Thymus (tissue), 11 donors: ENCODE data around the gene MOV10L1. TPM values are rescaled to one million over a fixed set of nuclear protein-coding genes. Genes with fewer than 3 reads are reported as not detected.

Source experiments
- DNase-seq, 9 donors: peaks; one replicate each; pipeline ENCODE4 v3.0.0-alpha.2; 2013; ENCODE audit warnings: low spot score in 9 of 9, low read depth in 6 of 9, missing footprints in 1 of 9
- H3K27ac ChIP-seq, 2 donors: one replicate each; pipeline ENCODE4 v1.5.1; 2013; ENCODE audit warnings: control low read depth in 1 of 2, low read depth in 1 of 2, low read length in 1 of 2, mild to moderate bottlenecking in 1 of 2, moderate library complexity in 1 of 2
- H3K27me3 ChIP-seq, 2 donors: one replicate each; pipeline ENCODE4 v1.5.1; 2013; ENCODE audit warnings: low read length in 1 of 2; ENCODE audit not compliant: control insufficient read depth in 2 of 2, insufficient read depth in 1 of 2
- H3K36me3 ChIP-seq, 2 donors: one replicate each; pipeline ENCODE4 v1.5.1; 2013; ENCODE audit warnings: low read length in 1 of 2, mild to moderate bottlenecking in 1 of 2, moderate library complexity in 1 of 2; ENCODE audit not compliant: control insufficient read depth in 2 of 2, insufficient read depth in 2 of 2
- H3K4me1 ChIP-seq, 2 donors: one replicate each; pipeline ENCODE4 v1.5.1; 2013; ENCODE audit warnings: low read length in 2 of 2; ENCODE audit not compliant: control insufficient read depth in 2 of 2, insufficient read depth in 2 of 2
- H3K4me3 ChIP-seq, 2 donors: one replicate each; pipeline ENCODE4 v1.5.1; 2013; ENCODE audit warnings: low read length in 2 of 2, control low read depth in 1 of 2, mild to moderate bottlenecking in 1 of 2
- H3K9me3 ChIP-seq, 2 donors: one replicate each; pipeline ENCODE4 v1.5.1; 2013; ENCODE audit warnings: low read length in 1 of 2, mild to moderate bottlenecking in 1 of 2; ENCODE audit not compliant: control insufficient read depth in 2 of 2, insufficient read depth in 1 of 2
- WGBS: extraction: QIAGEN DNeasy Blood & Tissue Kit; methylation state at CpG from one replicate; pipeline ENCODE4 v1.1.7; 2013; 5-methylcytosine and 5-hydroxymethylcytosine counted together
- polyA plus RNA-seq: library from polyadenylated mRNA; stranded (reverse); fragments of 200-250 nt; gene quantifications from one replicate; pipeline ENCODE4 v1.2.3, GENCODE V29; 2013
- total RNA-seq: library from RNA; stranded (reverse); fragments of 120-200 nt; gene quantifications from one replicate; pipeline ENCODE4 v1.2.4, GENCODE V29; 2013
- donor health status: healthy.

MOV10L1 gene
- total and polyA plus RNA-seq, 2 donors: 0.14 to 0.32 TPM

DNA sequence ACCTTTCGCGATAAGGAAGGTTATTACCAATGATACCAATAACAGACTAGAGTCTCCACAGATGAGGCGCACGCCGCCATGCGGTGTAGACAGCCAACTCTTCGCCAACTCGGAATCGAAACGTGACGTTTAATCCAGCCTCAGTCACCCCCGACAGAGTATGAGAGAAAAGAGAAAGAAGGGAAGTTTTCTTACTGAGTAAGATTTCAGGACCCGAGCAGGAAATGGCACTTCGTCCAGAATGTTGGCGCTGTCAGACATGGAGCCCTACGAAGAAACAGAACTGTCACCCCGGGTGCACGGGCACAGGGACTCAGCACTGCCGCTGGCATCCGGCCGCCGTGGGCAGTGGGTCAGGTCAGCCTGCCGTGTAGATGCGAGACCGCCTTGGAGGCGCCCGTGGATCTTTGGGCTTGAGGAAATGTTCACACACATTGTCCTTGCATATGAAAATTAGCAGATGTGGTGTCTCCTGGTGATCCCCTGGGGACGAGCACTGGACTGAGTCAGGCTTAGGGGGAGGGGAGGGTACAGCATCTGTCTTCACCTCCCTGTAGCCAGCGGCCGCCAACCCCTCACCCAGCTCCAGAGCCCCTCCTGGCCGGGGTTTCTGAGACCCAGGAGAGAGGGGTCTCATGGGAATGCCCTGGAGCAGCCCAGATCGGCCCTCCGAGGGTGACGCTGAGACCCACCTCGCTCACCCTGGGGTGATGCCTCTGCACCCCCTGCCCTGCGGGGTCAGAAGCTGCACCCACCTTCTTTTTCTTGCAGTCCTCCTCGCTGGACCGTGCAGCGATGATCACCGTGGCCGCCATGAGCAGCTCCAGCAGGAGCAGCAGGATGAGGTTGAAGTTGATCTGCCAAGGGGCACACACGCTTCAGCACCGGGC, 12.9 kb upstream of the MOV10L1 start:
- Histone ChIP-seq H3K36me3 (no peaks in the 10 kb centered on the region), H3K27me3 (no peaks in the 10 kb centered on the region), H3K27ac (no peak overlapping the region), H3K4me1 (no peaks in the 10 kb centered on the region), H3K4me3 (no peak overlapping the region), H3K9me3 (peaks cover 0 to 1% of the 10 kb centered on the region in 2 donors)
- 95% methylated on average over 43 of the region's 43 CpGs for WGBS
- DNase-seq: no peak

DNA sequence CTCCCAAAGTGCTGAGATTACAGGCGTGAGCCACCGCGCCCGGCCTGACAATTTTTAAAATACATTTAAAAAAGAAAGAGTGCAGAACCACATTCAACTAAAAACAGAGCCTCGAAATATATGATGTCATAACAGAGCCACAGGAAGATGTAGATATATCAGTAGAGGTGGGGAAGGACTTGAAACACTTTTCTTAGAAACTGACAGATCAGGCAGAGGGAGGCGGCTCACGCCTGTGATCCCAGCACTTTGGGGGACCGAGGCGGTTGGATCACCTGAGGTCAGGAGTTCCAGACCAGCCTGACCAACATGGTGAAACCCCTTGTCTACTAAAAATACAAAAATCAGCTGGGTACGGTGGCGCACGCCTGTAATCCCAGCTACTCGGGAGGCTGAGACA, 11.6 kb upstream of the MOV10L1 start:
- WGBS: 97% methylated on average over 13 of the region's 13 CpGs
- Histone ChIP-seq H3K9me3 (peaks cover 0 to 1% of the 10 kb centered on the region in 2 donors), H3K27ac (no peak overlapping the region), H3K36me3 (no peaks in the 10 kb centered on the region), H3K27me3 (no peaks in the 10 kb centered on the region), H3K4me3 (no peak overlapping the region), H3K4me1 (peaks cover 0 to 3% of the 10 kb centered on the region in 2 donors)
- no peak for DNase-seq

DNA sequence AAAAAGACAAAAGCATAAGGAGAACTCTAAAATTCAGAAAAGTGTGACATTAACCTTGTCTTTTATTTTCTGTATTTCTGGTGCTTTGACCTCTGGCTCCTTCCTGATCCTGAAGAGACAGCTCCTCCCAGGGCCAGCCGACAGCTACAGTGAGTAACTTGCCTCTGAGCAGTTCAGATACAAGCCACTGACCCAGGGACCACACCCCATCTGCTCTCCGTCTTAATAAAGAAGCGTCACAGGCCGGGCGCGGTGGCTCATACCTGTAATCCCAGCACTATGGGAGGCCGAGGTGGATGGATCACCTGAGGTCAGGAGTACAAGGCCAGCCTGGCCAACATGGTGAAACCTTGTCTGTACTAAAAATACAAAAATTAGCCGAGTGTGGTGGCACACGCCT, 11.0 kb upstream of the MOV10L1 start:
- Histone ChIP-seq H3K4me3 (no peak overlapping the region), H3K9me3 (peaks cover 0 to 1% of the 10 kb centered on the region in 2 donors), H3K27ac (no peak overlapping the region), H3K4me1 (peaks cover 0 to 3% of the 10 kb centered on the region in 2 donors), H3K27me3 (peaks cover 0 to 4% of the 10 kb centered on the region in 2 donors), H3K36me3 (no peaks in the 10 kb centered on the region)
- WGBS: 98% methylated on average over 9 of the region's 9 CpGs
- DNase-seq: no peak

DNA sequence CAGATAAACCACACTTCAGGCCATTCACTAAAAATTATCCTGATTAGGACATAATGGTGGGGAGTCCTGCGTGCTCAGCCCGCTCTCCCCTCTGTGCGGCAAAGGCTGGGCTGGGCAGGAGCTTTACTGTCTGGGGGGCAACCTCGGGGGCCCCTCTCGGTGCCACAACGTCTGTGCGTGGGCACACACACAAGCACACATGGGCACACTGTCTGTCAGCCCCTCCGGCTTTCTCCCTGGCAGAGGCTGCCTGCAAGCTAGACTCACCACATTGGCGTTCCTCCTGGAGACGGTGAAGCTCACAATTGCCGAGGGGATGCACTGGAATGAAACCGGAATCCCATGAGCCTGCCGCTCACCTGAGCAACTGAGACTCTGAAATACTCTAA, 9.7 kb upstream of the MOV10L1 start:
- DNase-seq: no peak
- Histone ChIP-seq H3K27ac (no peak overlapping the region), H3K36me3 (no peaks in the 10 kb centered on the region), H3K9me3 (peaks cover 0 to 1% of the 10 kb centered on the region in 2 donors), H3K27me3 (peaks cover 0 to 15% of the 10 kb centered on the region in 2 donors), H3K4me1 (peaks cover 0 to 13% of the 10 kb centered on the region in 2 donors), H3K4me3 (no peak overlapping the region)
- WGBS: 94% methylated on average over 13 of the region's 13 CpGs

DNA sequence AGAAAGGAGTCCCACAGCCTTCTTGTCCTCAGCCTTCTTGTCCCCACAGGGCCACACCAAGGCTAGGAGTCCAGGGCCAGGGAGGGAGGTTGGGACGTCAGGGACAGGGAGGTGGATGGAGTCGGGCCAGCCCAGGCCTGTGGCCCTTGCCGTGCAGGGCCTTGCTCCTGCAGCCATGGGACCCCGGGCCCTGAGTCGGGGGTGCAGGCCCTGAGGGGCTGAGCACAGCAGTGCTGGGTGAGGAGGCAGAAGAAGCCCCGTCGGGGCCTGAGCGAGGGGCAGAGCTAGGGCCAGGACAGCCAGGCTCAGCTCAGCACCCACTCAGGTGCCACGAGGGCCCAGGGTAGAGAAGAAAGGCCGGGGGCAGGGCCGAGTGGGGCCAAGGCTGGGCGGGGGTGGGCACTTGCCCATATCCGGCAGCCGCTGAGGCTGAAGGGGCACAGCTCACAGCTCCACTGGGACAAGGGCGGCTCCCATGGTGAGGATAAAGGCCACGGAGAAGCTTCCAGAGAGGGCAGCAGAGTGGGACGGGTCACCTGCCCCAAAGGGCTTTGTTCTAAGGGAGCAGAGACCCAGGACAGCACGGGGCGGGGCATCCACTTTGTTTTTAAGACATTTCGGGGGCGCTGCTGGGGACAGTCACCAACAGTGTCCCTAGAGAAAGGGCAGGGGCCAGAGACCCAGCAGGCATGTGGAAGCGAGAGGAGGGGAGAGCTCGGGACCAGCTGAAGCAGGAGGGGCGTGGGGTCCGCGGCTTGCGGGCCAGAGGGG, 8.2 kb upstream of the MOV10L1 start:
- Histone ChIP-seq H3K4me1 (peaks cover 0 to 15% of the 10 kb centered on the region in 2 donors), H3K4me3 (no peak overlapping the region), H3K27me3 (peaks cover 0 to 15% of the 10 kb centered on the region in 2 donors), H3K9me3 (peaks cover 0 to 1% of the 10 kb centered on the region in 2 donors), H3K27ac (no peak overlapping the region), H3K36me3 (no peaks in the 10 kb centered on the region)
- DNase-seq: no peak
- WGBS: 97% methylated on average over 27 of the region's 27 CpGs

DNA sequence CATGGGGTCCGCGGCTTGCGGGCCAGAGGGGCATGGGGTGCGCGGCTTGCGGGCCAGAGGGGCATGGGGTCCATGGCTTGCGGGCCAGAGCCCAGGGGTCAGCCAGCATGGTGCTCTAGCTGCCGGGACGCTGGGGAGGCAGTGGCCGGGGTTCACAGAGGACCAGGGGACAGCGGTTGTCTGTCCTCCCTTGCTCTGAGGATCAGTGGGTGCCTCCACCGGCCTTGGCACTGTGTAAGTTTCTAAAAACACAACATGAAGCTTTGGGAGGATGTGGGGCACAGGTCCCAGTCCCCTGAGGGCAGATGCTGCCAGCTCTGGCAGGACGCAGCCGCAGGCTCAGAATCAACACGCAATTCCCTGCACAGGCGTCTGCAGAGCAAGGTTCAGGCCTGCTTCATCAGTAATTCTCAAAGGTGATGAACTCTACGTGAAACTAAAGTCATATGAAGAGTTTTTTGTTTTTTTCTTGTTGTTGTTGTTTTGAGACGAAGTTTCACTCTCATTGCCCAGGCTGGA, 7.5 kb upstream of the MOV10L1 start:
- Histone ChIP-seq H3K27ac (no peak overlapping the region), H3K4me3 (no peak overlapping the region), H3K9me3 (peaks cover 0 to 3% of the 10 kb centered on the region in 2 donors), H3K4me1 (peaks cover 0 to 15% of the 10 kb centered on the region in 2 donors), H3K27me3 (peaks cover 0 to 15% of the 10 kb centered on the region in 2 donors), H3K36me3 (no peaks in the 10 kb centered on the region)
- DNase-seq: no peak
- 97% methylated on average over 18 of the region's 18 CpGs for WGBS

DNA sequence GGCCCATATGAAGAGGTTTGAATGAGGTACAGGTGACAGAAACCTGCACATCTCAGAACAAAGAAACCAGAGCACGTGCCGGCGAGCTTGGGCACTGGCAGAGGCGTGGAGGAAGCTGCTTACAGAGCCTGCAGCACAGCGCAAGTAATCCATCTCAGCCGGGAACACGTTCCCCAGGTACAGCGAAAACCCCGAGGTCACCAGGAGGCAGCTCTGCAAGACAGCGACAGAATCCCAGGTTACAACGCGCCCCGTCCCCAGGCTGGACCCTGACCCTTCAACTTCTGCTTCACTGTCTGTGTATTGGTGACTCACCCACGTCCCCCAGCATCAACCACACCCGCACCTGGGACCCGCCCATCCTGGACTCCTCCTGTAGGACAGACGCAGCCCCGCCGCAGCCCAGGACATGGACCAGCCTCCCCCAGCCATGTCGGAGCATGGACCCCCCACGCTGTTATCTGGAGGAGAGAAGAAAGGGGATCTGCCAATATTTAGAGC, 6.8 kb upstream of the MOV10L1 start:
- peaks cover 0 to 20% of the 10 kb centered on the region in 2 donors for H3K27me3 ChIP-seq
- H3K27ac ChIP-seq: no peak overlapping the region
- whole genome bisulfite sequencing: 94% methylated on average over 21 of the region's 21 CpGs
- no peaks in the 10 kb centered on the region for H3K36me3 ChIP-seq
- H3K4me1 ChIP-seq: peaks cover 0 to 15% of the 10 kb centered on the region in 2 donors
- no peak overlapping the region for H3K4me3 ChIP-seq
- DNase-seq: no peak
- H3K9me3 ChIP-seq: peaks cover 0 to 10% of the 10 kb centered on the region in 2 donors

DNA sequence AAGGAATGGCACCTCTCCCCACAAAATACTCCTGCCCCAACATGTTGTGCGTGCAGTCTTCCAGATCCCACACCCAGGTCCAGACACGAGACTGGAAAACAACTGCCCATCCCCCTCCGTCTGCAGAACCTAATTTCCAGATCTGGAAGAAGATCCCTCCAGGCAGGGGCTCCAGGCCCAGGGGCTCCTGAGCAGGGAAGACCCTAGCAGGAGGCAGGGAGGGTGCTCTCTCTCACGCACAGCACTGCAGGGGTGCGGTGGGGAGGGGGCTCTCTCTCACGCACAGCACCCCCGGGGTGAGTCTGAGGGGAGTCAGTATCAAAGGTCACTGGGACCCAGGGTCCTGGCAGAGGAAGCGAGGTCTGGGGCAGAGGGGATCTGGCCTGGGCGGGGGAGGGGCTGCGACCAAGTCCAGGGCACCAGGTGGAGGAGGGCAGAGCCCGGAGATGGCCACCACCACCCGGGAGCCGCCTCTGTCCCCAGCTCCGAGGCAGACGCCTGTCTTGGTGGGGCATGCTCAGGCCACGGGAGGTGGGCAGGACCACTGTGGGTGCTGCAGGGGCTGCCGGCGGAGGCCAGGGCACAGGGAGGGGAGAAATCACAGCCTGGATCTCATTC, 6.2 kb upstream of the MOV10L1 start:
- 92% methylated on average over 18 of the region's 18 CpGs for WGBS
- DNase-seq: peak in 1 of 9 donors; percentile 5

More for the DNA sequence above, 6.2 kb upstream of the MOV10L1 start:
- H3K36me3 ChIP-seq: no peaks in the 10 kb centered on the region
- H3K4me3 ChIP-seq: no peak overlapping the region
- peaks cover 0 to 20% of the 10 kb centered on the region in 2 donors for H3K27me3 ChIP-seq
- no peak overlapping the region for H3K27ac ChIP-seq
- H3K4me1 ChIP-seq: peaks cover 0 to 15% of the 10 kb centered on the region in 2 donors
- H3K9me3 ChIP-seq: peaks cover 0 to 11% of the 10 kb centered on the region in 2 donors
